GM18520 (cell line): Measurements from ENCODE around the gene RNF6.
A peak's percentile ranks its signal among the peaks of the same experiment; 100 is the strongest.
"Not testable (repeated sequence)": the region's sequence is repeated elsewhere in the genome, so short reads cannot be mapped to it uniquely, and the experiment has no call there.

Source experiments
- ATAC-seq: cut with Tn5 transposase; IDR thresholded peaks from one replicate; pipeline ENCODE4 v1.9.1; 2021; ENCODE audit not compliant: unreplicated experiment

RNF6 gene

GRCh38 chr13:26221721-26222519 lies at the start of gene RNF6:
RNF6 (minus strand) TSS chr13:26222314; CDS start chr13:26219649, 2,665 bp downstream.
- peak; percentile 97 for ATAC-seq

- no peak for ATAC-seq
Measured at GRCh38 chr13:26270707-26271106, 48.6 kb upstream of the RNF6 start.

DNA sequence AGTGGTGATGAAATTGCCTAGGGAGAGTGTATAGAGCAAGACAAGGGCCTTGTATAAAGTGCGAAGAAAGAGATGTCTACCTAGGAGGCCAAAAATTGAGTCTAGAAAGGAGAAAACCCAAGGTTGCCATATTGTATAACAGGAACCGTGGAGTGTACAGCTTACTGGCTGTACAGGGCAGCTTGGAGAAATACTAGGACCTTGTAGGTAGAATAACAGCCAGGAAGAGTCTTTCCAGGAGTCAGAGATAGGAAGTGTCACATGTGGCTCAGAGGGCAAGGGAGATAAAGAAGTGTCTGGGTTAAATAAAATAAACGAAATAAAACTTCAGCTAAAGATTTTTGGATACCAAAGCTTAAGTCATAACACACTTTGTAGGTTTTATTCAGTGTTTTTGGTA lies 44.2 kb upstream of the RNF6 start:
- no peak for ATAC-seq

GRCh38 chr13:26262156-26262555 lies 40.0 kb upstream of the RNF6 start:
- ATAC-seq, result no peak

GRCh38 chr13:26259634-26260033 lies 37.5 kb upstream of the RNF6 start:
- no peak for ATAC-seq

DNA sequence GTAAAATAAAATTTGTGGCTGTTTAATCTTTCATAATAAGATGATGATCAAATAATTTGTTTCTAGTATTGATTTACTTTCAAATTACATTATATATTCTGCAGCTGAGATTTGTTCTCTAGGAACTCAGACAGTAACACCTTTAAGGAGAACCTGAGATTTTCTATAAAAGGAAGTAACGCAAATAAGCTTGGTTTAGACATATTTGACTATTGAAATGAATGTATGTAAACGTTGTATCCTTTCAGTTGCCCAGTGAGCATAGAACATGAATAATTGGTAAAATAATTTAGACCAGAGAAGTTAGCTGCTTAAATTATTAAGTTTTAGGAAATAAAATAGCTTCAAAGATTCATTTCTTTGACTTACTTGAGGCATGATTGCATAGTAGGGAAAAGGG lies 34.9 kb upstream of the RNF6 start:
- ATAC-seq, result no peak

- no peak for ATAC-seq
Measured at GRCh38 chr13:26255691-26256277, 33.7 kb upstream of the RNF6 start.

GRCh38 chr13:26255115-26255514 lies 33.0 kb upstream of the RNF6 start:
- no peak for ATAC-seq

GRCh38 chr13:26254583-26255111 lies 32.5 kb upstream of the RNF6 start:
- ATAC-seq, result no peak

- peak; percentile 78 for ATAC-seq
Measured at GRCh38 chr13:26253787-26254582, 31.9 kb upstream of the RNF6 start, which contains the start of gene CDK8. CDK8 (plus strand) TSS chr13:26254129; CDS start chr13:26254642, 513 bp downstream.

DNA sequence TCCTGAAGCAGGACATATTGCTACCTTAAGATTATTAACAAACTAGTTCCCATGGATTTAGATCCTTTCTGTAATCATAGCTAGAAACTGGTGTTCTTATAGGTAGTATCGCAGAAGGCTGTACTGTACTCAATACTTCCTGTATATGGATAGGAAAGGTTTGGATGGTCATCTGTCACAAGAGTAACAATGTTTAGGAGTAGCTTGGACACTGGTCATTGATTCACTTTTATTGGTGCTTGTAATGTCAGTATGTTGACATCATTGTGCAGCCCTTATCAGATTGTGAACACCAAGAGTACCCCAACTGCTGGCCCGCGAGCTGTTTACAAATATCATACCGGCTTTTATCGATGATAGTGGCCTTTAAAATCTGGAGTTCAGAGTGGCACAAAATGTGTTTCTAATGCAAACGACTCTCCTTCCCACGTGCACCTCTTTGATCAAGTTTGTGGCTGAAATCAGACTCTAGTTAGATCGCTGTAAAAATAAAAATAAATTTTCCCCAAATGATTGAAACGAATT lies 31.2 kb upstream of the RNF6 start:
- no peak for ATAC-seq

DNA sequence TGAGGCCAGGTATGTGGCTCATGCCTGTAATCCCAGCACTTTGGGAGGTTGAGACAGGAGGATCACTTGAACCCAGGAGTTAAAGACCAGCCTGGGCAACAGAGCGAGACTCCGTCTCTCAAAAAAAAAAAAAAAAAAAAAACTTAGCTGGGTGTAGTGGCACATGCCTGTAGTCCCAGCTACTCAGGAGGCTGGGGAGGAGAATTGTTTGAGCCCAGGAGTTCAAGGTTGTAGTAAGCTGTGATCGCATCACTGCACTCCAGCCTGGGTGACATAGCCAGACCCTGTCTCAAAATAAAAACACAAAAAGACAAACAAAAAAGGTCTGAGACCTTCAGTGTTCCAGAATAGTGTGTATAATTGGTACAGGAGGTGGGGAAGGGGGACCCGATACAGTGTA lies 29.9 kb upstream of the RNF6 start:
- not testable (repeated sequence) for ATAC-seq

GRCh38 chr13:26249551-26249950 lies 27.4 kb upstream of the RNF6 start:
- no peak for ATAC-seq

- no peak for ATAC-seq
Measured at GRCh38 chr13:26247608-26248007, 25.5 kb upstream of the RNF6 start.

DNA sequence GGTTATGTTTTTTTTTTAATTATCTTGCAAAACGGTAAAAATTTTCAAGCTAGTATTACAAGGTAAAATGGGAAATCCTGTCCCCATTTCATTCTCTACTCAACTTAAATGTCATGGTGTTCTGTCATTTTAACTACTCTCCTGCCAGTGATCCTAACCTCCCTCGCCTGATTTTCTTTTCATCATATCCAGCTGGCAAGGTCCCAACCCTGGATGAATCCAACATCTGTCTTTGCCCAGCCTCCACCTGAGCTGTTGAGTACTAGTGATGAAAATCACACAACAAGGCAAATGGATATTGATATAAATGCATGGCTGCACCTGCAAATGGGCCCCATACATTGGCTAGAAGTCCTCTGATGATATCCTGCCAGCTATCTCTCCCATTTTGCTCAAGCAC lies 24.9 kb upstream of the RNF6 start:
- ATAC-seq, result no peak

DNA sequence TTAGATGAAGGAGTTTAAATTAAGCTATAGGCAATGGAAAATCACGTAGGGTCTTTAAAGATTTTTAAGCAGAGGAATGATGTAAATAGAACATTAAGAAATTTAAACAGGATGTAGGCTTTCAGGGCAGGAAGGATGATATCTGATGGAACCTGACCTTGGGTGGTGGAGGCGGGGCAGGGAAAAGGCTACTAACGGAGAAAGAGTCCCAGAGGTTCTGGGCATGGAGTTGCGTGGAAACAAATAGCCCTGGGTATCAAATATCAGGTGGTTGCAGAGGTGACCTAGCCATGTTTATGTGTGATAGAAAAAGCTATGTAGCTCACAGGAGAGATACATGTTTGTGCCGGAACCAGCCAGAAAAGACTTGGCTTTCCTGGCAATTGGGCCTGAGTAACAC lies 24.0 kb upstream of the RNF6 start:
- ATAC-seq, result no peak

GRCh38 chr13:26236296-26236695 lies 14.2 kb upstream of the RNF6 start:
- ATAC-seq, result no peak

- ATAC-seq, result no peak
Measured at GRCh38 chr13:26230703-26231102, 8.6 kb upstream of the RNF6 start.

DNA sequence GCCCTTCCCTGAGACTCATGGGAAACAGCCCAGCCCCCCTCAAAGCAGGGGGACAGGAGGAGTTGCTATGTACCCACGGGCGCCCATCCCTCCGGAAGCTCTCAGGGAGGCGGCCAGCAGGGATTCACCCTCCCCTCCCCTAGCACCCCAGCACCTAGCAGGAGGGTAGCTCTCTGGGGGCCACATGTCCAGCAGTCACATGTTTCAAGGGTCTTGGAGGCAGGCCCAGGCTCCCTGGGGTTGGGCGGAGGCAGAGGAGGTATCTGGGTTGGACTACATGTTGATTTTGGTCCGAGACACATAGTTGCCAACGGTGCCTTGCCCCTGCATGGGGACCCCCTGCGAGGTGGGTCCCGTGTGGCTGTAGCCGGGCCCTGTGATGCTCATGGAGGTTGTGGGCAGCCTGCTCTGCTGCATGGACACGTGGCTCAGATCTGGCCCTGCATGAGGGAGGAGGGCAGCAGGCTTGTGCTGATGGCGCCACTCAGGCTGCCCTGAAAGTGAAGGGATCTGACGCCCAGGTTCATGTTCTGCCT lies 7.0 kb upstream of the RNF6 start:
- ATAC-seq, result no peak

GRCh38 chr13:26228096-26228495 lies 6.0 kb upstream of the RNF6 start:
- no peak for ATAC-seq
